HCT116 (cell line): ENCODE measurements around the gene NOS2.

Experiments used
- CEBPB ChIP-seq: IDR thresholded peaks from 2 replicates; pipeline ENCODE4 v1.6.1; 2012; ENCODE audit warnings: low read depth
- EZH2 ChIP-seq: fragments of 200-600 bp; sonication (generic); IDR thresholded peaks from 2 replicates; pipeline ENCODE4 v1.6.1; 2017; ENCODE audit warnings: antibody characterized with exemption, mixed run types
- JUND ChIP-seq: IDR thresholded peaks from 2 replicates; pipeline ENCODE4 v1.6.1; 2012
- POLR2AphosphoS5 ChIP-seq: IDR thresholded peaks from 2 replicates; pipeline ENCODE4 v1.6.1; 2011; ENCODE audit warnings: mild to moderate bottlenecking, low read depth, low read length, moderate library complexity
- RAD21 ChIP-seq: IDR thresholded peaks from 2 replicates; pipeline ENCODE4 v1.6.1; 2012; ENCODE audit warnings: low read depth, mild to moderate bottlenecking
- TF ChIP-seq, protein P1 (sequence below), 3 experiments: fragments of 200-600 bp in 1 of 3; sonication (generic) in 1 of 3; IDR thresholded peaks in 2 of 3; conservative IDR thresholded peaks in 1 of 3; 2 replicates each; pipeline ENCODE4 v1.5.1; 2012 to 2017; ENCODE audit warnings: low read depth in 2 of 3, low read length in 2 of 3, antibody characterized with exemption in 1 of 3, borderline replicate concordance in 1 of 3, control low read depth in 1 of 3, mild to moderate bottlenecking in 1 of 3, mixed read lengths in 1 of 3, mixed run types in 1 of 3, moderate library complexity in 1 of 3; ENCODE audit not compliant: insufficient read depth in 1 of 3
- TF ChIP-seq, protein P2 (sequence below): IDR thresholded peaks from 2 replicates; pipeline ENCODE4 v1.6.1; 2012; ENCODE audit warnings: low read depth

DNA sequence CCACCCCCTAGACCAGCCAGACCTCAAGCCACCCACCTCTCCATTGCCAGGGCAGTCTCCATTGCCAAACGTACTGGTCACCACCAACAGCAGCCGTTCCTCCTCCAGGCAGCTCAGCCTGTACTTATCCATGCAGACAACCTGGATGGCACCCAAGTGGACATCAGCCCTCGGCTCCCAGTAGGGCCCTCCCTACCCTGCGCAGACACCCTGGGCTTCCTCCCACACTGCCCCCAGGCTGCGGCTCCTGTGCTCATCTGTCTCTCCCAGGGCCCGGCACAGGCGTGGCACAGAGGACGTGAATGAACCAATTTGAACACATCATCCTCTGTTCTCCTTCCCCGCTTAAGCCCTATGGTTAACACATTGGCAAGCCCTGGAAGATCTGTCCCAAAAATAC, 29.5 kb downstream of the NOS2 start:
- TF ChIP-seq RAD21: no peak
- TF ChIP-seq, protein P1, sequence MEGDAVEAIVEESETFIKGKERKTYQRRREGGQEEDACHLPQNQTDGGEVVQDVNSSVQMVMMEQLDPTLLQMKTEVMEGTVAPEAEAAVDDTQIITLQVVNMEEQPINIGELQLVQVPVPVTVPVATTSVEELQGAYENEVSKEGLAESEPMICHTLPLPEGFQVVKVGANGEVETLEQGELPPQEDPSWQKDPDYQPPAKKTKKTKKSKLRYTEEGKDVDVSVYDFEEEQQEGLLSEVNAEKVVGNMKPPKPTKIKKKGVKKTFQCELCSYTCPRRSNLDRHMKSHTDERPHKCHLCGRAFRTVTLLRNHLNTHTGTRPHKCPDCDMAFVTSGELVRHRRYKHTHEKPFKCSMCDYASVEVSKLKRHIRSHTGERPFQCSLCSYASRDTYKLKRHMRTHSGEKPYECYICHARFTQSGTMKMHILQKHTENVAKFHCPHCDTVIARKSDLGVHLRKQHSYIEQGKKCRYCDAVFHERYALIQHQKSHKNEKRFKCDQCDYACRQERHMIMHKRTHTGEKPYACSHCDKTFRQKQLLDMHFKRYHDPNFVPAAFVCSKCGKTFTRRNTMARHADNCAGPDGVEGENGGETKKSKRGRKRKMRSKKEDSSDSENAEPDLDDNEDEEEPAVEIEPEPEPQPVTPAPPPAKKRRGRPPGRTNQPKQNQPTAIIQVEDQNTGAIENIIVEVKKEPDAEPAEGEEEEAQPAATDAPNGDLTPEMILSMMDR (IDR thresholded peaks at IDR 0.05 in 2 of 3, conservative IDR thresholded peaks at IDR 0.05 in 1 of 3; ENCODE audit: borderline replicate concordance in 1 of 3, insufficient read depth in 1 of 3, low read depth in 2 of 3, low read length in 2 of 3): no peak
- no peak for TF ChIP-seq CEBPB
- TF ChIP-seq, protein P2, sequence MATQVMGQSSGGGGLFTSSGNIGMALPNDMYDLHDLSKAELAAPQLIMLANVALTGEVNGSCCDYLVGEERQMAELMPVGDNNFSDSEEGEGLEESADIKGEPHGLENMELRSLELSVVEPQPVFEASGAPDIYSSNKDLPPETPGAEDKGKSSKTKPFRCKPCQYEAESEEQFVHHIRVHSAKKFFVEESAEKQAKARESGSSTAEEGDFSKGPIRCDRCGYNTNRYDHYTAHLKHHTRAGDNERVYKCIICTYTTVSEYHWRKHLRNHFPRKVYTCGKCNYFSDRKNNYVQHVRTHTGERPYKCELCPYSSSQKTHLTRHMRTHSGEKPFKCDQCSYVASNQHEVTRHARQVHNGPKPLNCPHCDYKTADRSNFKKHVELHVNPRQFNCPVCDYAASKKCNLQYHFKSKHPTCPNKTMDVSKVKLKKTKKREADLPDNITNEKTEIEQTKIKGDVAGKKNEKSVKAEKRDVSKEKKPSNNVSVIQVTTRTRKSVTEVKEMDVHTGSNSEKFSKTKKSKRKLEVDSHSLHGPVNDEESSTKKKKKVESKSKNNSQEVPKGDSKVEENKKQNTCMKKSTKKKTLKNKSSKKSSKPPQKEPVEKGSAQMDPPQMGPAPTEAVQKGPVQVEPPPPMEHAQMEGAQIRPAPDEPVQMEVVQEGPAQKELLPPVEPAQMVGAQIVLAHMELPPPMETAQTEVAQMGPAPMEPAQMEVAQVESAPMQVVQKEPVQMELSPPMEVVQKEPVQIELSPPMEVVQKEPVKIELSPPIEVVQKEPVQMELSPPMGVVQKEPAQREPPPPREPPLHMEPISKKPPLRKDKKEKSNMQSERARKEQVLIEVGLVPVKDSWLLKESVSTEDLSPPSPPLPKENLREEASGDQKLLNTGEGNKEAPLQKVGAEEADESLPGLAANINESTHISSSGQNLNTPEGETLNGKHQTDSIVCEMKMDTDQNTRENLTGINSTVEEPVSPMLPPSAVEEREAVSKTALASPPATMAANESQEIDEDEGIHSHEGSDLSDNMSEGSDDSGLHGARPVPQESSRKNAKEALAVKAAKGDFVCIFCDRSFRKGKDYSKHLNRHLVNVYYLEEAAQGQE: no peak
- TF ChIP-seq JUND: no peak
- TF ChIP-seq EZH2: no peak
- TF ChIP-seq POLR2AphosphoS5: no peak
